ENCODE data around the gene USP34.
A peak's percentile ranks its signal among the peaks of the same experiment; 100 is the strongest.
"Not testable (repeated sequence)": the region's sequence is repeated elsewhere in the genome, so short reads cannot be mapped to it uniquely, and the experiment has no call there.

The USP34 gene

GRCh38 chr2:61151436-61151835 lies 319.5 kb downstream of the USP34 start:
- DNase-seq (ENCODE audit: low spot score), result no peak

- DNase-seq (ENCODE audit: low spot score), result no peak
Measured at GRCh38 chr2:61149074-61149473, 321.8 kb downstream of the USP34 start.

- DNase-seq (ENCODE audit: low spot score), result not testable (repeated sequence)
Measured at GRCh38 chr2:61148091-61148490, 322.8 kb downstream of the USP34 start.

- no peak for DNase-seq (ENCODE audit: low spot score)
Measured at GRCh38 chr2:61145990-61146389, 324.9 kb downstream of the USP34 start.

- DNase-seq (ENCODE audit: low spot score), result peak; percentile 88
Measured at GRCh38 chr2:61144697-61145268, 326.1 kb downstream of the USP34 start.

GRCh38 chr2:61141151-61141550 lies 329.7 kb downstream of the USP34 start:
- no peak for DNase-seq (ENCODE audit: low spot score)

GRCh38 chr2:61138859-61139258 lies 332.0 kb downstream of the USP34 start:
- no peak for DNase-seq (ENCODE audit: low spot score)
